Cardiac muscle cell (in vitro differentiated cells and primary cell): ENCODE data around the gene EIF5A2. TPM values are rescaled to one million over a fixed set of nuclear protein-coding genes. Genes with fewer than 3 reads are reported as not detected.

Source experiments
- DNase-seq, 2 donors: peaks; one replicate each; pipeline versions ENCODE4 v3.0.0 to v3.0.0-alpha.2; 2010 to 2017; ENCODE audit warnings: low read depth in 1 of 2, low spot score in 1 of 2
- H3K27ac ChIP-seq: fragments of 200-600 bp; sonication (generic); 2 replicates; pipeline ENCODE4 v1.5.1; 2016
- H3K27me3 ChIP-seq: fragments of 200-600 bp; sonication (generic); 2 replicates; pipeline ENCODE4 v1.6.0; 2016; ENCODE audit warnings: control low read depth
- H3K36me3 ChIP-seq: fragments of 200-600 bp; sonication (generic); 2 replicates; pipeline ENCODE4 v1.5.1; 2016; ENCODE audit warnings: control low read depth
- H3K4me1 ChIP-seq: fragments of 200-600 bp; sonication (generic); 2 replicates; pipeline ENCODE4 v1.8.1; 2017; ENCODE audit warnings: low read depth, mild to moderate bottlenecking, mixed run types
- H3K4me3 ChIP-seq: fragments of 200-600 bp; sonication (generic); 2 replicates; pipeline ENCODE4 v1.5.1; 2016; ENCODE audit warnings: mild to moderate bottlenecking
- H3K9me3 ChIP-seq: fragments of 200-600 bp; sonication (generic); 2 replicates; pipeline ENCODE4 v1.5.1; 2017; ENCODE audit warnings: low read depth, mild to moderate bottlenecking, control low read depth
- polyA plus RNA-seq: library from polyadenylated mRNA; unstranded; fragments of >200 nt; fragmentation: Nextera tagmentation; extraction: Ambion mirVana; gene quantifications from 2 replicates; pipeline ENCODE4 v1.2.1, GENCODE V29; 2016
- total RNA-seq: library from RNA; depleted of rRNA; stranded (reverse); fragments of >200 nt; gene quantifications from 2 replicates; pipeline ENCODE4 v1.2.3, GENCODE V29; 2016
- TF ChIP-seq, protein P1 (sequence below): IDR thresholded peaks from 2 replicates; pipeline ENCODE4 v1.5.1; 2012; ENCODE audit warnings: low read depth, mild to moderate bottlenecking, low read length

Gene EIF5A2
- total and polyA plus RNA-seq, 2 experiments from 2014 or later, result 1.3 to 7.3 TPM

- Histone ChIP-seq H3K36me3 (no peaks in the 10 kb centered on the region), H3K27me3 (no peaks in the 10 kb centered on the region), H3K4me1 (peaks cover 6% of the 10 kb centered on the region), H3K4me3 (no peak overlapping the region), H3K9me3 (no peaks in the 10 kb centered on the region), H3K27ac (no peak overlapping the region)
- no peak for DNase-seq
- TF ChIP-seq, protein P1, sequence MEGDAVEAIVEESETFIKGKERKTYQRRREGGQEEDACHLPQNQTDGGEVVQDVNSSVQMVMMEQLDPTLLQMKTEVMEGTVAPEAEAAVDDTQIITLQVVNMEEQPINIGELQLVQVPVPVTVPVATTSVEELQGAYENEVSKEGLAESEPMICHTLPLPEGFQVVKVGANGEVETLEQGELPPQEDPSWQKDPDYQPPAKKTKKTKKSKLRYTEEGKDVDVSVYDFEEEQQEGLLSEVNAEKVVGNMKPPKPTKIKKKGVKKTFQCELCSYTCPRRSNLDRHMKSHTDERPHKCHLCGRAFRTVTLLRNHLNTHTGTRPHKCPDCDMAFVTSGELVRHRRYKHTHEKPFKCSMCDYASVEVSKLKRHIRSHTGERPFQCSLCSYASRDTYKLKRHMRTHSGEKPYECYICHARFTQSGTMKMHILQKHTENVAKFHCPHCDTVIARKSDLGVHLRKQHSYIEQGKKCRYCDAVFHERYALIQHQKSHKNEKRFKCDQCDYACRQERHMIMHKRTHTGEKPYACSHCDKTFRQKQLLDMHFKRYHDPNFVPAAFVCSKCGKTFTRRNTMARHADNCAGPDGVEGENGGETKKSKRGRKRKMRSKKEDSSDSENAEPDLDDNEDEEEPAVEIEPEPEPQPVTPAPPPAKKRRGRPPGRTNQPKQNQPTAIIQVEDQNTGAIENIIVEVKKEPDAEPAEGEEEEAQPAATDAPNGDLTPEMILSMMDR, result no peak
These were observed 68.8 kb downstream of the EIF5A2 start for GRCh38 chr3:170839518-170840100.

Other genes with a start within 250 kb of the EIF5A2 start
- gene RPL22L1, start 38.4 kb downstream of the EIF5A2 start, total RNA-seq, result 30.4 and 49.2 TPM in 2 replicates
- 33.2 and 44.5 TPM in 2 replicates for gene RPL22L1, start 38.4 kb downstream of the EIF5A2 start, polyA plus RNA-seq
- gene SLC2A2, start 118.1 kb upstream of the EIF5A2 start, total RNA-seq, result not detected in 2 replicates
- not detected in 2 replicates for gene SLC2A2, start 118.1 kb upstream of the EIF5A2 start, polyA plus RNA-seq